ENCODE results near the gene ZNF236.

DNA sequence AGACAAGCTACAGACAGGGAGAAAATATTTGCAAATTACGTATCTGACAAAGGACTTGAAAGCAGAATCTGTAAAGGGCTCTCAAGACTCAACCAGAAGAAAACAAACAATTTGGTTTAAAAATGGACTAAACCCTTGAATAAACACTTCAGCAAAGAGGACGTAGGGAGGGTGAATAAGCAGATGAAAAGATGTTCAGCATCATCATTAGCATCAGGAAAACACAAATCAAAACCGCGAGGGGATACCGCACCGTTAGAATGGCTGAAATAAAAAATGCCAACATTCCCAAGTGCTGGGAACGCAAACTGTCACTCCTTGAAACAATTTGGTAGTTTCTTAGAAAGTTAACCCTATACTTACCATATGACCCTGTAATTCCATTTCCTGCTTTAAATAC lies 173.5 kb downstream of the ZNF236 start:
- TF ChIP-seq, protein P1, sequence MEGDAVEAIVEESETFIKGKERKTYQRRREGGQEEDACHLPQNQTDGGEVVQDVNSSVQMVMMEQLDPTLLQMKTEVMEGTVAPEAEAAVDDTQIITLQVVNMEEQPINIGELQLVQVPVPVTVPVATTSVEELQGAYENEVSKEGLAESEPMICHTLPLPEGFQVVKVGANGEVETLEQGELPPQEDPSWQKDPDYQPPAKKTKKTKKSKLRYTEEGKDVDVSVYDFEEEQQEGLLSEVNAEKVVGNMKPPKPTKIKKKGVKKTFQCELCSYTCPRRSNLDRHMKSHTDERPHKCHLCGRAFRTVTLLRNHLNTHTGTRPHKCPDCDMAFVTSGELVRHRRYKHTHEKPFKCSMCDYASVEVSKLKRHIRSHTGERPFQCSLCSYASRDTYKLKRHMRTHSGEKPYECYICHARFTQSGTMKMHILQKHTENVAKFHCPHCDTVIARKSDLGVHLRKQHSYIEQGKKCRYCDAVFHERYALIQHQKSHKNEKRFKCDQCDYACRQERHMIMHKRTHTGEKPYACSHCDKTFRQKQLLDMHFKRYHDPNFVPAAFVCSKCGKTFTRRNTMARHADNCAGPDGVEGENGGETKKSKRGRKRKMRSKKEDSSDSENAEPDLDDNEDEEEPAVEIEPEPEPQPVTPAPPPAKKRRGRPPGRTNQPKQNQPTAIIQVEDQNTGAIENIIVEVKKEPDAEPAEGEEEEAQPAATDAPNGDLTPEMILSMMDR (IDR thresholded peaks at IDR 0.05), result no peak
- TF ChIP-seq EP300 (IDR thresholded peaks at IDR 0.05), result no peak
- no peak for TF ChIP-seq POLR2AphosphoS5 (IDR thresholded peaks at IDR 0.05)
- TF ChIP-seq POLR2A (IDR thresholded peaks at IDR 0.05), result no peak

Measured in sigmoid colon (tissue), 4 donors.